Loucy (cell line): ENCODE results near the gene RAD50.

Source experiments
- CTCF ChIP-seq: fragments of 200-600 bp; sonication (generic); conservative IDR thresholded peaks from 2 replicates; pipeline ENCODE4 v1.5.1; 2014; ENCODE audit warnings: mild to moderate bottlenecking, antibody characterized with exemption, low read length
- EZH2phosphoT487 ChIP-seq: fragments of 200-600 bp; IDR thresholded peaks from 2 replicates; pipeline ENCODE4 v1.6.1; 2018; ENCODE audit warnings: antibody characterized with exemption, mild to moderate bottlenecking, moderate library complexity, borderline replicate concordance

DNA sequence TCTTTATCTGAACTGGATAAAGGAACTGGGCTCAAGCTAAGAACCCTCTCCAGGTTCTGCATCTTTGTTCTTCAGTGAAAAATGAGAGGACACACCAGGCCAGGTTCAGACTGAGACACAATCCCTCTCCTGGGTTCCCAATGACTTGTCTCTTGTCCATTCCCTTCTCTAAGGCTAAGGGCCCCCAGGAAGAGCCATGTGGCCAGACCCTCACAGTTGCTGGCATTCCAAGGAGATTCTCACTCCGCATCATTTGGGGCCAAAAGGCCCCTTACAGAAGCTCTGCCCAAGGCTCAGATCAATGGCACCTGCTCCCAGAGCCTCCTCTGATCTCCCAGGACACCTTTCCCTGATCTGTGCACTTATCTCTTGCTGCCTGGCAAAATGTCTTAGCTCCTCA is 122.0 kb downstream of the RAD50 start:
- no peak for TF ChIP-seq CTCF
- TF ChIP-seq EZH2phosphoT487: no peak
